Uterus (tissue), 4 donors: ENCODE results near the gene AUNIP. TPM values are rescaled to one million over a fixed set of nuclear protein-coding genes. Genes with fewer than 3 reads are reported as not detected.

Experiments used
- DNase-seq, 2 donors: peaks; one replicate each; pipeline ENCODE4 v3.0.0-alpha.2; 2019 to 2020
- H3K27ac ChIP-seq, 2 donors: fragments of 200-600 bp; sonication (generic); 1 replicate in 1 of 2; 2 replicates in 1 of 2; pipeline ENCODE4 v1.5.1; 2016 to 2018
- H3K27me3 ChIP-seq, 2 donors: fragments of 200-600 bp; sonication (generic); one replicate each; pipeline ENCODE4 v1.5.1; 2018 to 2019; ENCODE audit warnings: control low read depth in 1 of 2
- H3K36me3 ChIP-seq, 2 donors: fragments of 200-600 bp; sonication (generic); one replicate each; pipeline ENCODE4 v1.5.1; 2019; ENCODE audit warnings: control low read depth in 1 of 2
- H3K4me1 ChIP-seq, 2 donors: fragments of 200-600 bp; sonication (generic); one replicate each; pipeline ENCODE4 v1.5.1; 2018 to 2019; ENCODE audit warnings: control low read depth in 1 of 2
- H3K4me3 ChIP-seq, 2 donors: fragments of 200-600 bp; sonication (generic); 1 replicate in 1 of 2; 2 replicates in 1 of 2; pipeline ENCODE4 v1.5.1; 2018 to 2019; ENCODE audit warnings: mild to moderate bottlenecking in 1 of 2
- H3K9me3 ChIP-seq, 2 donors: fragments of 200-600 bp; sonication (generic); one replicate each; pipeline ENCODE4 v1.5.1; 2019; ENCODE audit warnings: control low read depth in 1 of 2
- POLR2A ChIP-seq, 2 donors: fragments of 450-650 bp; IDR thresholded peaks; one replicate each; pipeline ENCODE4 v1.6.1; 2016; ENCODE audit warnings: antibody characterized with exemption in 2 of 2, mild to moderate bottlenecking in 1 of 2, moderate library complexity in 1 of 2
- intact Hi-C: fragments of 100-400 bp; cut with DNase I; formaldehyde crosslinking; loops from one replicate; pipeline ENCODE4 v1.15.1; 2023; ENCODE audit warnings: low total_unique reads
- total RNA-seq, 4 donors: library from RNA; depleted of rRNA in 3 of 4; stranded (reverse); fragments of >200 nt in 3 of 4; gene quantifications; one replicate each; pipeline versions ENCODE4 v1.1.0 to v1.2.4, GENCODE V29; 2014 to 2023
- TF ChIP-seq, protein P1 (sequence below), 4 experiments: fragments of 200-600 bp in 2 of 4; fragments of 450-650 bp in 2 of 4; sonication (generic) in 2 of 4; IDR thresholded peaks; one replicate each; pipeline ENCODE4 v1.5.1; 2016 to 2019; ENCODE audit warnings: antibody characterized with exemption in 4 of 4, mild to moderate bottlenecking in 2 of 4, moderate library complexity in 1 of 4
- donor health status: DM: yes; HTN: yes; CAD: no.

AUNIP gene
- total RNA-seq, 4 donors from 2014 or later = 1.1 TPM; not detected in 3

DNA sequence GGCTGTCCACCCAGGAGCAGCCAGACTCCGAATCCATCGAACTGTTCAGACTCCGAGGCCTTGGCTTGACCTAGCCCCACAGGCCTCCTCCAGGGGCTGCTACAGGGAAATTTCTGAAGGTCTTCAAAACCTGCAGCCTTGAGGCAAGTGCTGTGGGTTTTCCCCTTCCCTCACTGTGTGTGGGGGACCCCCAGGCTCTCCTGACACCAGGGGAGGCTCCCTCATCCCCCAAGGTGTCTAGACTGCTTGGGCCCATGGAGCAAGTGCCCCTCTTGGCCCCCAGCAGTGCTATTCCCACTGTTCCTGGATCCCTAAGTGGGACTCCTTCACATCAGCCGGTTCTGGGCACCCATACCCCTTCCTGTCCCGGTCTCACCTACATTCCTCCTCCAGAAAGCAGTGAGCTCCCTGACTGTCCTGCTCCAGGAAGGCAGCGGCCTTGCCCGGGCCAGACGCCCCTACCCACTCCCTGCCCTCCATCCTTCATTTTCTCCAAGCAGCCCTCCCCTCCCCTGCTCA is 15.4 kb upstream of the AUNIP start:
- Histone ChIP-seq H3K36me3 (no peaks in the 10 kb centered on the region), H3K27me3 (no peaks in the 10 kb centered on the region), H3K4me3 (peak overlapping the region; percentile 63 to 66), H3K9me3 (no peaks in the 10 kb centered on the region), H3K4me1 (peaks cover 0 to 10% of the 10 kb centered on the region in 2 donors), H3K27ac (peak overlapping the region; percentile 85 to 90)
- intact Hi-C loops = no loop called here
- DNase-seq = no peak
- no peak for TF ChIP-seq POLR2A (IDR thresholded peaks at IDR 0.05)
- TF ChIP-seq, protein P1, sequence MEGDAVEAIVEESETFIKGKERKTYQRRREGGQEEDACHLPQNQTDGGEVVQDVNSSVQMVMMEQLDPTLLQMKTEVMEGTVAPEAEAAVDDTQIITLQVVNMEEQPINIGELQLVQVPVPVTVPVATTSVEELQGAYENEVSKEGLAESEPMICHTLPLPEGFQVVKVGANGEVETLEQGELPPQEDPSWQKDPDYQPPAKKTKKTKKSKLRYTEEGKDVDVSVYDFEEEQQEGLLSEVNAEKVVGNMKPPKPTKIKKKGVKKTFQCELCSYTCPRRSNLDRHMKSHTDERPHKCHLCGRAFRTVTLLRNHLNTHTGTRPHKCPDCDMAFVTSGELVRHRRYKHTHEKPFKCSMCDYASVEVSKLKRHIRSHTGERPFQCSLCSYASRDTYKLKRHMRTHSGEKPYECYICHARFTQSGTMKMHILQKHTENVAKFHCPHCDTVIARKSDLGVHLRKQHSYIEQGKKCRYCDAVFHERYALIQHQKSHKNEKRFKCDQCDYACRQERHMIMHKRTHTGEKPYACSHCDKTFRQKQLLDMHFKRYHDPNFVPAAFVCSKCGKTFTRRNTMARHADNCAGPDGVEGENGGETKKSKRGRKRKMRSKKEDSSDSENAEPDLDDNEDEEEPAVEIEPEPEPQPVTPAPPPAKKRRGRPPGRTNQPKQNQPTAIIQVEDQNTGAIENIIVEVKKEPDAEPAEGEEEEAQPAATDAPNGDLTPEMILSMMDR (IDR thresholded peaks at IDR 0.05) = no peak

DNA sequence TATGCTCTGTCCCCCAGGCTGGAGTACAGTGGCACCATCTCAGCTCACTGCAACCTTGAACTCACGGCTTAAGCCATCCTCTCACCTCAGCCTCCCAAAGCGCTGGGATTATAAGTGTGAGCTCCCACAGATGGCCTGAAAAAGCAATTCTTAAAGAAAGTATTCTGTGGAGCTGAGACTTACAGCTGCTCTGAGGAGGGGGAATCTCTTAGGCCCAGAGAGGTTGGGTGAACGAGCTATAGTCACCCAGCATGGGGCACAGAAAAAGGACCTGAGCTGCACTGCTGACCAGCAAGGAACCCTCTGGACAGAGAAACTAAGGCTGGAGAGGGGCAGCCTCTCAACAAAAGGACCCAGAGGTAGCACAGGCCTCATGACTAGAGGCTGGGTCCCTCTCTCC is 15.0 kb upstream of the AUNIP start:
- DNase-seq = no peak
- H3K4me3 ChIP-seq = peak overlapping the region in 1 of 2 donors; percentile 63
- H3K9me3 ChIP-seq = no peaks in the 10 kb centered on the region
- intact Hi-C loops = no loop called here
- TF ChIP-seq, protein P1 (IDR thresholded peaks at IDR 0.05) = no peak
- TF ChIP-seq POLR2A (IDR thresholded peaks at IDR 0.05) = no peak
- H3K27me3 ChIP-seq = no peaks in the 10 kb centered on the region
- H3K36me3 ChIP-seq = no peaks in the 10 kb centered on the region
- H3K4me1 ChIP-seq = peaks cover 0 to 10% of the 10 kb centered on the region in 2 donors
- peak overlapping the region; percentile 85 to 90 for H3K27ac ChIP-seq

DNA sequence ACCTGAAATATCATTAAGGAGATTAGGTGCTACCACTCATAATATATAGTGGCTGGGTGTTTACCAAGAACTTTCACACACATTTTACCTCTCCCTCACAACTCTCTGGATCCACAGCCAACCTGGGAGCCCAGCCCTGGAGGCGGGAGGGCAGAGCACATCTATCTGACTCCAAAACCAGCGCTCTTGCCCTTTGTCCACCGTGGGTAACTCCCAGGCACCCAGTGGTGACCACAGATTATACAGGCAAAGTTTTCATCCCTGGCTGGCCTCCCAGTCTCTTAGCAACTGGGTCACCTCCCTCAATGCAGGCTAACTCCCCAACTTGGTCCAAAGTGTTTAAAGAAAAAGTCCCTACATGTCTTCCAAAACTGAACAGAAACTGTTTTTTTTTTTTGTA is 13.9 kb upstream of the AUNIP start:
- Histone ChIP-seq H3K4me1 (peaks cover 0 to 10% of the 10 kb centered on the region in 2 donors), H3K27me3 (no peaks in the 10 kb centered on the region), H3K4me3 (no peak overlapping the region), H3K27ac (peak overlapping the region; percentile 12 to 19), H3K9me3 (no peaks in the 10 kb centered on the region), H3K36me3 (no peaks in the 10 kb centered on the region)
- DNase-seq = no peak
- intact Hi-C loops = no loop called here
- TF ChIP-seq POLR2A (IDR thresholded peaks at IDR 0.05) = no peak
- TF ChIP-seq, protein P1 (IDR thresholded peaks at IDR 0.05) = no peak

DNA sequence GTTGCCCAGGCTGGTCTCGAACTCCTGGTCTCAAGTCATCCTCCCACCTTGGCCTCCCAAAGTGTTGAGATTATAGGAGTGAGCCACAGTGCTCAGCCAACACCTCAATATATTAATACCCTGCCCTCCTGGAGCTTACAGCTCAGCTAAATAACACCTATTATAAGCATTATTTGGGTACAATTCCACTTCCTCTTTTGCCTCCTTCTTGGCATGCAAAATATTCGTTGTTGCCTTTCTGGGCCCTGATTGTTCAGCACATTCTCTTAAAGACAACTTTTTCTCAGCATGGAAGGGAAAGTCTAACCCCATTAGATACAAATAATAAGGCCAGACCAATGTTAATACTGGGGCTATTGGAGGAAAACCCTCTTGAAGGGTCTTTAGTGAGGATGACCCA is 13.5 kb upstream of the AUNIP start:
- intact Hi-C loops = no loop called here
- Histone ChIP-seq H3K4me1 (peaks cover 0 to 10% of the 10 kb centered on the region in 2 donors), H3K27ac (no peak overlapping the region), H3K36me3 (no peaks in the 10 kb centered on the region), H3K27me3 (no peaks in the 10 kb centered on the region), H3K4me3 (no peak overlapping the region), H3K9me3 (no peaks in the 10 kb centered on the region)
- DNase-seq = no peak
- no peak for TF ChIP-seq POLR2A (IDR thresholded peaks at IDR 0.05)
- TF ChIP-seq, protein P1 (IDR thresholded peaks at IDR 0.05) = no peak

DNA sequence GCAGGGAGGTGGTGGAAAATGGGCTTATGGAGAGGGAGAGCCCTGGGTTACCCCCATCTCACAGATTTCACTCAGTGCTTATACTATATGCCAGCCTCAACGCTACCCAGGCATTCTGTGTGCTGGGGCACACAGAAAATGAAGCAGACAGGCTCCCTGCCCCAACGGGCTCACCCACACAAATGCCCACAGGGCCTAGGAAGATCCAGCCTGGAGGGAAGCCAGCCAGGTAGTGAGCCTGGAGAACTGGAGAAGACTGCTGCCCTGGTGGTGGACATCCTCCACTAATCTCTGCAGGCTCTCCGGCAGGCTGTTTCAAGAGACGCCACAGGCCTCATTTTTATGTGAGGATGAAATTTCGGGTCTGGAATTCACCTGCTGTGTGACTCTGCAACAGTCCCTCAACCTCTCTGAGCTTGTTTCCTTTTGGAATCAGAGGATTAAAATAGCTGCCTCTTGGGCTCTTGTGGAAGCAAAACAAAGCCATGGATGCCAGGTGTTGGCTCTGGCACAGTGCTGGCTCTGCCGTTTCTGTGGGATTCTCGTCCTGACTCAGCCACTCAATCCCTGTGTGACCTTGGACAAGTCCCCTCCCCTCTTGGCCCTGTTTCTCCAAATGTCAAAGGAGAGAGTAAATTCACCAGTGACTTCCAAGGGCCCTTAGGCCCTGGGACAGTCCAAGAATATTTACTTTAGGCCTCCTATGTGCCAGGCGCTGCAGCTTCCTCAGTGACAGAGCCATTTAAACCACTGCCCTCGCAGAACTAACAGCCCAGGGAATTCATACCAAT is 12.6 kb upstream of the AUNIP start:
- DNase-seq = no peak
- Histone ChIP-seq H3K4me3 (no peak overlapping the region), H3K4me1 (peaks cover 0 to 10% of the 10 kb centered on the region in 2 donors), H3K27ac (peak overlapping the region in 1 of 2 donors; percentile 24), H3K27me3 (no peaks in the 10 kb centered on the region), H3K36me3 (no peaks in the 10 kb centered on the region), H3K9me3 (no peaks in the 10 kb centered on the region)
- intact Hi-C loops = no loop called here
- TF ChIP-seq POLR2A (IDR thresholded peaks at IDR 0.05) = no peak
- TF ChIP-seq, protein P1 (IDR thresholded peaks at IDR 0.05) = no peak
